KMS-11 (cell line): ENCODE results near the gene ZNF827.

Source experiments
- H2AFZ ChIP-seq: fragments of 200-600 bp; sonication (generic); 2 replicates; pipeline ENCODE4 v1.6.1; 2016; ENCODE audit warnings: antibody characterized with exemption, mixed run types, low read depth
- H3K27ac ChIP-seq: fragments of 200-600 bp; sonication (generic); 2 replicates; pipeline ENCODE4 v1.6.1; 2016; ENCODE audit warnings: mild to moderate bottlenecking, mixed run types
- H3K27me3 ChIP-seq: fragments of 200-600 bp; sonication (generic); 2 replicates; pipeline ENCODE4 v1.6.1; 2017; ENCODE audit warnings: mild to moderate bottlenecking, low read depth, mixed run types, moderate library complexity; ENCODE audit not compliant: insufficient read depth
- H3K36me3 ChIP-seq: fragments of 200-600 bp; sonication (generic); 2 replicates; pipeline ENCODE4 v1.6.1; 2017; ENCODE audit warnings: mild to moderate bottlenecking, mixed run types; ENCODE audit not compliant: insufficient read depth
- H3K4me1 ChIP-seq: fragments of 200-600 bp; sonication (generic); 2 replicates; pipeline ENCODE4 v1.6.1; 2016; ENCODE audit warnings: mild to moderate bottlenecking, low read depth, mixed run types; ENCODE audit not compliant: poor library complexity, severe bottlenecking
- H3K4me2 ChIP-seq: fragments of 200-600 bp; sonication (generic); 2 replicates; pipeline ENCODE4 v1.7.0; 2016; ENCODE audit warnings: mild to moderate bottlenecking, mixed run types
- H3K4me3 ChIP-seq: fragments of 200-600 bp; sonication (generic); IDR thresholded peaks from 2 replicates; pipeline ENCODE4 v1.6.1; 2017; ENCODE audit warnings: low read depth, low read length, mixed read lengths; ENCODE audit not compliant: insufficient read depth
- H3K79me2 ChIP-seq: fragments of 200-600 bp; sonication (generic); 2 replicates; pipeline ENCODE4 v1.6.1; 2016; ENCODE audit warnings: low read depth, mixed run types; ENCODE audit not compliant: insufficient read depth
- H3K9ac ChIP-seq: fragments of 200-600 bp; sonication (generic); 2 replicates; pipeline ENCODE4 v1.6.1; 2016; ENCODE audit warnings: mild to moderate bottlenecking, mixed run types
- H4K20me1 ChIP-seq: fragments of 200-600 bp; sonication (generic); 2 replicates; pipeline ENCODE4 v1.6.1; 2016; ENCODE audit warnings: mild to moderate bottlenecking, mixed run types; ENCODE audit not compliant: insufficient read depth
- CTCF ChIP-seq: fragments of 200-600 bp; sonication (generic); conservative IDR thresholded peaks from 2 replicates; pipeline ENCODE4 v1.6.1; 2017; ENCODE audit warnings: low read depth, mild to moderate bottlenecking, antibody characterized with exemption, low read length, moderate library complexity, mixed read lengths

Gene ZNF827

GRCh38 chr4:145784036-145784435 is 154.6 kb downstream of the ZNF827 start:
- no peaks in the 10 kb centered on the region for H3K36me3 ChIP-seq
- no peak overlapping the region for H3K4me2 ChIP-seq
- H3K27me3 ChIP-seq, result no peaks in the 10 kb centered on the region
- no peak overlapping the region for H3K9ac ChIP-seq
- no peaks in the 10 kb centered on the region for H4K20me1 ChIP-seq
- no peaks in the 10 kb centered on the region for H3K79me2 ChIP-seq
- no peaks in the 10 kb centered on the region for H3K4me1 ChIP-seq
- no peak overlapping the region for H3K27ac ChIP-seq
- H2AFZ ChIP-seq, result no peak overlapping the region
- H3K4me3 ChIP-seq, result no peak overlapping the region
- TF ChIP-seq CTCF, result no peak

- H3K4me3 ChIP-seq, result no peak overlapping the region
- no peak overlapping the region for H3K4me2 ChIP-seq
- H3K4me1 ChIP-seq, result no peaks in the 10 kb centered on the region
- TF ChIP-seq CTCF, result no peak
- H2AFZ ChIP-seq, result no peak overlapping the region
- no peaks in the 10 kb centered on the region for H4K20me1 ChIP-seq
- no peaks in the 10 kb centered on the region for H3K79me2 ChIP-seq
- no peaks in the 10 kb centered on the region for H3K36me3 ChIP-seq
- H3K27me3 ChIP-seq, result no peaks in the 10 kb centered on the region
- no peak overlapping the region for H3K9ac ChIP-seq
- no peak overlapping the region for H3K27ac ChIP-seq
Measured at GRCh38 chr4:145782756-145783155, 155.9 kb downstream of the ZNF827 start.

- no peaks in the 10 kb centered on the region for H3K27me3 ChIP-seq
- H3K4me2 ChIP-seq, result no peak overlapping the region
- H4K20me1 ChIP-seq, result no peaks in the 10 kb centered on the region
- no peak overlapping the region for H3K4me3 ChIP-seq
- no peaks in the 10 kb centered on the region for H3K4me1 ChIP-seq
- no peaks in the 10 kb centered on the region for H3K79me2 ChIP-seq
- no peaks in the 10 kb centered on the region for H3K36me3 ChIP-seq
- no peak overlapping the region for H2AFZ ChIP-seq
- no peak for TF ChIP-seq CTCF
- H3K9ac ChIP-seq, result no peak overlapping the region
- H3K27ac ChIP-seq, result no peak overlapping the region
Measured at GRCh38 chr4:145781351-145781750, 157.3 kb downstream of the ZNF827 start.

GRCh38 chr4:145779319-145779801 is 159.3 kb downstream of the ZNF827 start:
- Histone ChIP-seq H3K79me2 (no peaks in the 10 kb centered on the region), H2AFZ (no peak overlapping the region), H3K36me3 (no peaks in the 10 kb centered on the region; the same call in 1 of the 2 replicates), H3K27ac (no peak overlapping the region), H3K4me3 (no peak overlapping the region), H3K27me3 (no peaks in the 10 kb centered on the region), H3K4me1 (peaks cover 10% of the 10 kb centered on the region), H4K20me1 (no peaks in the 10 kb centered on the region), H3K4me2 (no peak overlapping the region), H3K9ac (no peak overlapping the region)
- no peak for TF ChIP-seq CTCF
